ENCODE measurements around the gene RSBN1L. TPM values are rescaled to one million over a fixed set of nuclear protein-coding genes. Genes with fewer than 3 reads are reported as not detected.

RSBN1L gene
- total and polyA plus RNA-seq, 8 donors = 5.0 to 14.3 (median 8.9) TPM

GRCh38 chr7:77727527-77727926 is 31.3 kb downstream of the RSBN1L start:
- no peak overlapping the region for H3K4me3 ChIP-seq
- intact Hi-C loops (cut with DNase I) = no loop called here
- H3K36me3 ChIP-seq = no peaks in the 10 kb centered on the region
- no peaks in the 10 kb centered on the region for H3K9me3 ChIP-seq
- FAIRE-seq = no peak
- peak; percentile 36 to 49 (median 41) for ATAC-seq
- peak overlapping the region in 2 of 4 donors; percentile 5 to 19 for H3K27ac ChIP-seq
- 56 to 60% methylated on average over 3 of the region's 3 CpGs for WGBS, 2 donors
- peaks cover 0 to 25% (median 23%) of the 10 kb centered on the region in 3 donors for H3K4me1 ChIP-seq
- no peaks in the 10 kb centered on the region for H3K27me3 ChIP-seq
- TF ChIP-seq, protein P1, sequence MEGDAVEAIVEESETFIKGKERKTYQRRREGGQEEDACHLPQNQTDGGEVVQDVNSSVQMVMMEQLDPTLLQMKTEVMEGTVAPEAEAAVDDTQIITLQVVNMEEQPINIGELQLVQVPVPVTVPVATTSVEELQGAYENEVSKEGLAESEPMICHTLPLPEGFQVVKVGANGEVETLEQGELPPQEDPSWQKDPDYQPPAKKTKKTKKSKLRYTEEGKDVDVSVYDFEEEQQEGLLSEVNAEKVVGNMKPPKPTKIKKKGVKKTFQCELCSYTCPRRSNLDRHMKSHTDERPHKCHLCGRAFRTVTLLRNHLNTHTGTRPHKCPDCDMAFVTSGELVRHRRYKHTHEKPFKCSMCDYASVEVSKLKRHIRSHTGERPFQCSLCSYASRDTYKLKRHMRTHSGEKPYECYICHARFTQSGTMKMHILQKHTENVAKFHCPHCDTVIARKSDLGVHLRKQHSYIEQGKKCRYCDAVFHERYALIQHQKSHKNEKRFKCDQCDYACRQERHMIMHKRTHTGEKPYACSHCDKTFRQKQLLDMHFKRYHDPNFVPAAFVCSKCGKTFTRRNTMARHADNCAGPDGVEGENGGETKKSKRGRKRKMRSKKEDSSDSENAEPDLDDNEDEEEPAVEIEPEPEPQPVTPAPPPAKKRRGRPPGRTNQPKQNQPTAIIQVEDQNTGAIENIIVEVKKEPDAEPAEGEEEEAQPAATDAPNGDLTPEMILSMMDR (IDR thresholded peaks at IDR 0.05) = no peak
- no peak for DNase-seq

DNA sequence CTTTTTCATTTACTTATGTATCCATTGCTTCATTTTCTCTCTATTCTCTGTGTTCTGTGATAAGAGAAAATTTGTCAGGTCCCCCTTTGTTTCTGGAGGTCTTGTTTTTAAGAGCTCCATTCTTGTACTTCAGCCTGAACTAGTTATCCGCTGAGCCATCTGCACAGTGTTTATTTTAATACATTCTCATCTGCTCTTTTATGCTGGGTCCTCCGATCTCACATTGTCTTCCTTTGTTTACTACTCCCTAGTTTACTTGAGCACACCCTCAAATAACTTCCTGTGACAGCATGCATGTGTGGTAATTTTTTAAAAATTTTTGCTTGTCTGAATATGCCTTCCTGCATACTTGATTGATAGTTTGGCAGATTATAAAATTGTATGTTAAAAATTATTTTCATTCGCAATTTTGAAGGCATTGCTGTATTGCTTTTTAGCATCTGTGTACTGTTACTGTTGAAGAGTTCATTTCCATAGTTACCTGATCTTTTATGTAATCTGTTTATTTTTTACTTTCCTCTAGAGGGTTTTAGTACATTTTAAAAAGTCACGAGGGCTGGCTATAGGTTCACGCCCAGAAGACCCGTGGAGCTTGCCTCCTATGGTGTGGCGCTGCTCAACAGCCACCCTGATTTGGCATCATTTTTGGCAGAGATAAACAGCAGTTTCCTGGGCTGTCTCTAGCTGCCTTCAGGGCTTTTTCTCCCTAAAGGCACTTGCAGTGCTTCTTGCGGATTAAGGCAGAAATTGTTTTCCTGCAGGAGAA is 31.9 kb downstream of the RSBN1L start:
- intact Hi-C loops (cut with DNase I) = no loop called here
- DNase-seq (no peak), ATAC-seq (peak; percentile 32 to 64 (median 63)), FAIRE-seq (no peak)
- H3K36me3 ChIP-seq = no peaks in the 10 kb centered on the region
- TF ChIP-seq, protein P1 (IDR thresholded peaks at IDR 0.05) = no peak
- H3K27ac ChIP-seq = peak overlapping the region in 2 of 4 donors; percentile 8 to 19
- H3K27me3 ChIP-seq = no peaks in the 10 kb centered on the region
- 29 to 35% methylated on average over 8 of the region's 8 CpGs for WGBS, 2 donors
- no peak overlapping the region for H3K4me3 ChIP-seq
- no peaks in the 10 kb centered on the region for H3K9me3 ChIP-seq
- peaks cover 0 to 25% (median 23%) of the 10 kb centered on the region in 3 donors for H3K4me1 ChIP-seq

DNA sequence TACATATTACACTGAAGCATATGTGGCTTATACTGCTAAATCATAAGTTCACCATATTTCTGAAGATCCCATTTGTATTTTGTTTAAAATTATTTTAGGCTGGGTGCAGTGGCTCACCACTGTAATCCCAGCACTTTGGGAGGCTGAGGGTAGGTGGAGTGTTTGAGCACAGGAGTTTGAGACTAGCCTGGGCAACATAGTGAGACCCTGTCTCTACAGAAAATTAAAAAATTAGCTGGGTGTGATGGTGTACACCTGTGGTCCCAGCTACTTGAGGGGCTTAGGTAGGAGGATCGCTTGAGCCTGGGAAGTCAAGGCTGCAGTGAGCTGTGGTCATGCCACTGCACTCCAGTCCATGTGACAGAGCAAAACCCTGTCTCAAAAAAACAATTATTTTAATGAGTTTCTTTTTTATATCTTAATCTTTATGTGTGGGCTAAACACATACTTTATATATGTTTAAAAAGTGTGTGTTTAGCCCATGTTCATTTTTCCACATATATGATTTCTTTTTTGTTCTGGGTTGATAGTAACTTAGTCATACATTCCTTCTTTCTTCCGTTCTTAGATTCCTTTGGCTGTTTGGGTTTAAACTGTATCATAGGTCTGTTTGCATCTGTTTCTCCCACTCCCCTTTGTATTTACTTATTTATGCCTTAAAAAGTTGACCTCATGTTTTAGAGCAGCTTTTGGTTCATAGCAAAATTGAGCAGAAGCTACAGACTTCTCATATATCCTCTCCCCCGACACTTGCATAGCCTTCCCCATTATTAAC is 33.5 kb downstream of the RSBN1L start:
- H3K9me3 ChIP-seq = no peaks in the 10 kb centered on the region
- peaks cover 2 to 32% (median 32%) of the 10 kb centered on the region in 3 donors for H3K4me1 ChIP-seq
- ATAC-seq (no peak), DNase-seq (no peak), FAIRE-seq (no peak)
- H3K36me3 ChIP-seq = no peaks in the 10 kb centered on the region
- H3K4me3 ChIP-seq = no peak overlapping the region
- intact Hi-C loops (cut with DNase I) = no loop called here
- WGBS, 2 donors = 91% methylated on average over 3 of the region's 3 CpGs
- H3K27ac ChIP-seq = no peak overlapping the region
- TF ChIP-seq, protein P1 (IDR thresholded peaks at IDR 0.05) = no peak
- H3K27me3 ChIP-seq = no peaks in the 10 kb centered on the region

DNA sequence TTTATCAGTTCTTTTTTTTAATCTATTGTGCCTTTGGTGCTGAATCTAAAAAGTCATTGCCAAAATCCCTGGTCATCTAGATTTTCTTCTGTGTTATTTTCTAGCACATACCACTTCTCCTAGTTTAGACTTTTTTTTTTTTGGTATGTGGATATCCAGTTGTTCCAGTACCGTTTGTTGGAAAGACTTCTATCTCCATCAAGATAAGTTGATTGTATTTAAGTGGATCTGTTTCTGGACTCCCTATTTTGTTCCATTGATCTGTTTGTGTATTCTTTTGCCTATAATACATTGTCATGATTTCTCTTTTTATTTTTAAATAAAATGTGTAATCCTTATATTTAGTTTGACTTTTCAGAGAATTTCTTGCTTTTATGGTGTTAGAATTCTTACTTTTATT is 35.5 kb downstream of the RSBN1L start:
- H3K9me3 ChIP-seq = peaks cover 0 to 2% (median 0%) of the 10 kb centered on the region in 4 donors
- no peak overlapping the region for H3K27ac ChIP-seq
- FAIRE-seq (no peak), DNase-seq (no peak), ATAC-seq (no peak)
- WGBS, 2 donors = 14 to 15% methylated on average over 1 of the region's 1 CpG
- H3K36me3 ChIP-seq = no peaks in the 10 kb centered on the region
- no peak overlapping the region for H3K4me3 ChIP-seq
- peaks cover 17 to 41% (median 32%) of the 10 kb centered on the region in 3 donors for H3K4me1 ChIP-seq
- intact Hi-C loops (cut with DNase I) = no loop called here
- TF ChIP-seq, protein P1 (IDR thresholded peaks at IDR 0.05) = no peak
- H3K27me3 ChIP-seq = no peaks in the 10 kb centered on the region
